PC-9 (cell line): ENCODE results near the gene HERC2.

Source experiments
- CTCF ChIP-seq: fragments of 200-600 bp; sonication (generic); conservative IDR thresholded peaks from 2 replicates; pipeline ENCODE4 v1.6.1; 2017; ENCODE audit warnings: mixed run types, antibody characterized with exemption, mild to moderate bottlenecking, moderate library complexity
- EZH2 ChIP-seq: fragments of 200-600 bp; sonication (generic); IDR thresholded peaks from 2 replicates; pipeline ENCODE4 v1.8.0; 2017; ENCODE audit warnings: antibody characterized with exemption, low read depth

- no peak for TF ChIP-seq CTCF
- TF ChIP-seq EZH2, result no peak
These were observed 199.7 kb downstream of the HERC2 start for GRCh38 chr15:28122038-28122949.
